Large intestine (tissue), 3 donors: Measurements from ENCODE around the gene P2RY8. TPM values are rescaled to one million over a fixed set of nuclear protein-coding genes. Genes with fewer than 3 reads are reported as not detected.
"Not testable (repeated sequence)": the region's sequence is repeated elsewhere in the genome, so short reads cannot be mapped to it uniquely, and the experiment has no call there.

Source experiments
- DNase-seq, 2 donors: peaks; one replicate each; pipeline versions ENCODE4 v3.0.0 to v3.0.0-alpha.2; 2013
- H3K27ac ChIP-seq: one replicate; pipeline ENCODE4 v1.5.1; 2013; ENCODE audit warnings: low read length
- H3K27me3 ChIP-seq: 2 replicates; pipeline ENCODE4 v1.6.1; 2013; ENCODE audit warnings: low read length; ENCODE audit not compliant: control insufficient read depth, insufficient read depth
- H3K36me3 ChIP-seq: 2 replicates; pipeline ENCODE4 v1.6.1; 2013; ENCODE audit warnings: low read length; ENCODE audit not compliant: control insufficient read depth, insufficient read depth
- H3K4me1 ChIP-seq: one replicate; pipeline ENCODE4 v1.6.1; 2013; ENCODE audit warnings: low read length; ENCODE audit not compliant: control insufficient read depth, insufficient read depth
- H3K4me3 ChIP-seq: one replicate; pipeline ENCODE4 v1.5.1; 2013; ENCODE audit warnings: low read length
- H3K9me3 ChIP-seq: one replicate; pipeline ENCODE4 v1.6.1; 2013; ENCODE audit warnings: mild to moderate bottlenecking, low read depth, low read length, moderate library complexity; ENCODE audit not compliant: control insufficient read depth
- WGBS: methylation state at CpG from one replicate; pipeline ENCODE4 v1.1.5; 2013; ENCODE audit warnings: low lambda C conversion rate; ENCODE audit not compliant: insufficient coverage; 5-methylcytosine and 5-hydroxymethylcytosine counted together
- polyA plus RNA-seq: library from polyadenylated mRNA; unstranded; fragments of 120-200 nt; gene quantifications from one replicate; pipeline ENCODE4 v1.2.1, GENCODE V29; 2013

P2RY8 gene
- polyA plus RNA-seq, 1 donor = 1.6 TPM

GRCh38 chrX:1564750-1565683 is 28.0 kb upstream of the P2RY8 start:
- Histone ChIP-seq H3K4me1 (no peaks in the 10 kb centered on the region), H3K36me3 (no peaks in the 10 kb centered on the region), H3K27ac (no peak overlapping the region), H3K27me3 (no peaks in the 10 kb centered on the region), H3K9me3 (no peaks in the 10 kb centered on the region), H3K4me3 (no peak overlapping the region)
- WGBS = 23% methylated on average over 3 of the region's 10 CpGs
- no peak for DNase-seq

GRCh38 chrX:1564077-1564476 is 27.1 kb upstream of the P2RY8 start:
- not testable (repeated sequence) for H3K27ac ChIP-seq, H3K4me3 ChIP-seq, DNase-seq, H3K4me1 ChIP-seq, H3K9me3 ChIP-seq, H3K36me3 ChIP-seq, H3K27me3 ChIP-seq
- WGBS = no CpG with 5 or more reads among the region's 7 CpGs

- no peak for DNase-seq
- H3K27me3 ChIP-seq = no peaks in the 10 kb centered on the region
- no peaks in the 10 kb centered on the region for H3K9me3 ChIP-seq
- no peak overlapping the region for H3K4me3 ChIP-seq
- WGBS = 92% methylated on average over 2 of the region's 2 CpGs
- H3K36me3 ChIP-seq = no peaks in the 10 kb centered on the region
- H3K27ac ChIP-seq = no peak overlapping the region
- H3K4me1 ChIP-seq = no peaks in the 10 kb centered on the region
Observed at GRCh38 chrX:1561164-1561563, 24.2 kb upstream of the P2RY8 start.

- Histone ChIP-seq H3K27ac (no peak overlapping the region), H3K27me3 (no peaks in the 10 kb centered on the region), H3K4me1 (no peaks in the 10 kb centered on the region), H3K36me3 (no peaks in the 10 kb centered on the region), H3K4me3 (no peak overlapping the region), H3K9me3 (no peaks in the 10 kb centered on the region)
- WGBS = no CpG with 5 or more reads among the region's 13 CpGs
- no peak for DNase-seq
Observed at GRCh38 chrX:1558761-1559468, 21.9 kb upstream of the P2RY8 start.

- not testable (repeated sequence) for H3K36me3 ChIP-seq, DNase-seq, H3K4me1 ChIP-seq, H3K27ac ChIP-seq, H3K4me3 ChIP-seq, H3K9me3 ChIP-seq, H3K27me3 ChIP-seq
Observed at GRCh38 chrX:1557442-1557841, 20.5 kb upstream of the P2RY8 start.

GRCh38 chrX:1555370-1555769 is 18.4 kb upstream of the P2RY8 start:
- no peaks in the 10 kb centered on the region for H3K36me3 ChIP-seq
- H3K27ac ChIP-seq = no peak overlapping the region
- DNase-seq = no peak
- no peaks in the 10 kb centered on the region for H3K27me3 ChIP-seq
- H3K9me3 ChIP-seq = no peaks in the 10 kb centered on the region
- H3K4me1 ChIP-seq = no peaks in the 10 kb centered on the region
- H3K4me3 ChIP-seq = no peak overlapping the region
- WGBS = 96% methylated on average over 4 of the region's 6 CpGs

GRCh38 chrX:1554469-1555210 is 17.7 kb upstream of the P2RY8 start:
- Histone ChIP-seq H3K27ac (no peak overlapping the region), H3K27me3 (no peaks in the 10 kb centered on the region), H3K36me3 (no peaks in the 10 kb centered on the region), H3K4me3 (no peak overlapping the region), H3K4me1 (no peaks in the 10 kb centered on the region), H3K9me3 (no peaks in the 10 kb centered on the region)
- 100% methylated on average over 1 of the region's 19 CpGs for WGBS
- DNase-seq = no peak

- 92% methylated on average over 3 of the region's 3 CpGs for WGBS
- Histone ChIP-seq H3K4me1 (no peaks in the 10 kb centered on the region), H3K36me3 (no peaks in the 10 kb centered on the region), H3K27ac (no peak overlapping the region), H3K27me3 (no peaks in the 10 kb centered on the region), H3K4me3 (no peak overlapping the region), H3K9me3 (no peaks in the 10 kb centered on the region)
- no peak for DNase-seq
Observed at GRCh38 chrX:1551959-1552546, 15.1 kb upstream of the P2RY8 start.

GRCh38 chrX:1546691-1547251 is 9.8 kb upstream of the P2RY8 start:
- Histone ChIP-seq H3K4me1 (no peaks in the 10 kb centered on the region), H3K27ac (no peak overlapping the region), H3K27me3 (no peaks in the 10 kb centered on the region), H3K4me3 (no peak overlapping the region), H3K36me3 (no peaks in the 10 kb centered on the region), H3K9me3 (no peaks in the 10 kb centered on the region)
- DNase-seq = no peak
- no CpG with 5 or more reads among the region's 18 CpGs for WGBS
